Measurements from ENCODE around the gene LRRFIP1.

DNA sequence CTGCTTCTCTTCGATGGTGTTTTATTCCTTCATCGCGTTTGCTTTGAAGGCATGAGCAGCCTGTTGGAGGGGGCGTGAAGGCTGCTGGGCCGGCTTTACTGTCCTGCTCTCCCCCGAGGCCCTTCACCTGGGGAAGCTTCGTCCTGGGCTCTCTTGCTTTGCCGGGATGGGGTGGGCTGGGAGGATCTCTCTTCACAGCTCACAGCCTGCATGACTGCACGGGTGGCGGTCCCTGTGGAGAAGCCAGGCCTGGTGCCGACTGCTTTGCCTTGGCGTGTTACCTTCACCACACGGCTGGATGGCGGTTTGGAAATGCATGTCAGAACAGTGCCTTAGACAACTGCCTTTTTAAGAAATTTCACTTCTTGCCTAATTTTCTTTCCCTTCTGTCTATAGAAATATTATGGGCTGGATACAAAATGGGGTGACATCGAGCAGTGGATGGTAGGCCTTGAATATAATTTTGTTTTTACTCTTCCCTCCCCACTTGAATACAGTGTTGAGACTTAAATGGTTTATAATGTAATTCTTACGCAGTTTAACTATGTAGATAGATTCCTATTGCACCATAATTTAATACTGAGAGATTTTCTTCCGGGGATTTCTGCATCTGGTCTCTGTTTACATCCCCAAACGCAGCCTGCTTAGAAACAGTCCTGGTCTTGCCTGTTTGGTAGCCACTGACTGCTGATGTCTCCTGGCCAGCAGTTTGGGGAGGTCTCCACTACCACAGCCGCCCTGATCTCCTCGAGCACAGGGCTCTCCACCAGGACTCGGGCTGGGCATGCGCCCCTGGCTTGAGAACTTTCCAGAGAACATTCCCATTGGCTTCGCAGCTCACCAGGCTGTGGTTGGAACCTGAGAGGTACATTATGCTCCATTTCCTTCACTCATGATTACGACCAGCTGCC lies 90.2 kb downstream of the LRRFIP1 start:
- TF ChIP-seq, protein P1, sequence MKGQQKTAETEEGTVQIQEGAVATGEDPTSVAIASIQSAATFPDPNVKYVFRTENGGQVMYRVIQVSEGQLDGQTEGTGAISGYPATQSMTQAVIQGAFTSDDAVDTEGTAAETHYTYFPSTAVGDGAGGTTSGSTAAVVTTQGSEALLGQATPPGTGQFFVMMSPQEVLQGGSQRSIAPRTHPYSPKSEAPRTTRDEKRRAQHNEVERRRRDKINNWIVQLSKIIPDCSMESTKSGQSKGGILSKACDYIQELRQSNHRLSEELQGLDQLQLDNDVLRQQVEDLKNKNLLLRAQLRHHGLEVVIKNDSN (IDR thresholded peaks at IDR 0.05), result no peak
- TF ChIP-seq NFIC (IDR thresholded peaks at IDR 0.05) (no peak), YY1 (IDR thresholded peaks at IDR 0.05; ENCODE audit: low read depth) (no peak), EP300 (IDR thresholded peaks at IDR 0.05; ENCODE audit: borderline replicate concordance) (no peak), RAD21 (IDR thresholded peaks at IDR 0.05; ENCODE audit: low read depth) (no peak), TAF1 (IDR thresholded peaks at IDR 0.05; ENCODE audit: low read depth) (no peak), CEBPB (IDR thresholded peaks at IDR 0.05) (no peak), EGR1 (IDR thresholded peaks at IDR 0.05) (no peak), ZBTB7A (IDR thresholded peaks at IDR 0.05; ENCODE audit: low read depth) (no peak), FOXM1 (IDR thresholded peaks at IDR 0.05; ENCODE audit: borderline replicate concordance, low read depth) (no peak)
- TF ChIP-seq, protein P2, sequence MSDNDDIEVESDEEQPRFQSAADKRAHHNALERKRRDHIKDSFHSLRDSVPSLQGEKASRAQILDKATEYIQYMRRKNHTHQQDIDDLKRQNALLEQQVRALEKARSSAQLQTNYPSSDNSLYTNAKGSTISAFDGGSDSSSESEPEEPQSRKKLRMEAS (IDR thresholded peaks at IDR 0.05), result no peak
